HG03432 (cell line): Measurements from ENCODE around the gene CORIN.
"Not testable (repeated sequence)": the region's sequence is repeated elsewhere in the genome, so short reads cannot be mapped to it uniquely, and the experiment has no call there.

Experiments used
- ATAC-seq: cut with Tn5 transposase; IDR thresholded peaks from one replicate; pipeline ENCODE4 v1.9.1; 2021; ENCODE audit warnings: mild to moderate bottlenecking, moderate library complexity; ENCODE audit not compliant: unreplicated experiment

The CORIN gene

GRCh38 chr4:47572981-47573380 is 264.9 kb downstream of the CORIN start:
- no peak for ATAC-seq

GRCh38 chr4:47570816-47571215 is 267.1 kb downstream of the CORIN start:
- ATAC-seq, result no peak

DNA sequence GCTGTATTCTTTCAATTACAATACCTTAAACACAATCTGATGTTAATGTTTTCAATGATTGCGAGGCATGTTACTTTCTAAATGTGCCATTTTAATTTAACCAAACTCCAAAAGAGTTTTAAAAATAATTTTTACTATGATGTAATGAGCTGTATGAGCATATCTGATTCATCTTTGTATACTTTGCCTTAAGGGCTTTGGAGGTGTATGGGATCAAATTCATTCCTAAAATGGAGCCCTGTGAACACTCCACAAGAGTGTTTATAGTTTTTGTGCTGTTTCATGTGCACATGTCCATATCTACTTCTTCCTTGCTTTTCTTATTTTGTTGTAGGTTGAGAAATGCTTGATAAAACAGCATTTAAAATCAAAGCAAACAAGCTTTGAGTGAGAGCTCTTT is 270.4 kb downstream of the CORIN start:
- no peak for ATAC-seq

DNA sequence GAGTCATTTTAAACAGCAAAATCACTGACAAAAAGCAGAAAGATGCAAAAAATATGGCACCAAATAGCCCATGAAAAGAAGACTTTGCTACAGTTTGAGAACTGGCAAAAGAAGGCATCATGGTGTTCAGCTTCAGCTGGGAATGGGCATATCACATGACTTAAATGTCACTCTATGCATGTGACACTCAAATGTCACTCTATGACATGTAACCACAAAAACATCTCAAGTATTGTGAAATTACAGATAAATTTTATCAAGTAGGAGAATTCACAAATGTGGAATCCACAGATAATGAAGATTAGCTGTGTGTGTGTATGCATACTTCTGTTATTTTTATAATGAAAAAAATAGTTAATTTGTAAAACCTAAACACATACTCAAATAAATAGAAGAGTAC is 270.9 kb downstream of the CORIN start:
- no peak for ATAC-seq

DNA sequence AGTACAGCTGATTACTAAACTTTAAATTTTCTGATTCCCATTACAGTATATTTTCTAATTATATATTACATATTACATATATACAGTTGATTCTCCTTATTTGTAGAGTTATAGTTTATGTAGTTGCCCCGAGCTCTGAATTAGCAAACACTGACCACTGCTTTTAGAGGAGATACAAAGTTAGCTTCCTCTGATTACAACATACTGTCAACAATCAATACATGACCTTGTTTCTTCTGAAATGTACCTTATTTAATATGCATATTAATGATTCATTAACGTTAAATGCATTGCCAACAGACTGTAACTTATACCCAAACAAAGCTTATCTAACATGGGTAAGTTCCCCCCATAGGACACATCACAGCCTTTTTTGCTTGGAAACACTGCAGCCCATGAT is 271.3 kb downstream of the CORIN start:
- no peak for ATAC-seq

GRCh38 chr4:47562297-47562696 is 275.6 kb downstream of the CORIN start:
- no peak for ATAC-seq

GRCh38 chr4:47561331-47561730 is 276.5 kb downstream of the CORIN start:
- no peak for ATAC-seq

DNA sequence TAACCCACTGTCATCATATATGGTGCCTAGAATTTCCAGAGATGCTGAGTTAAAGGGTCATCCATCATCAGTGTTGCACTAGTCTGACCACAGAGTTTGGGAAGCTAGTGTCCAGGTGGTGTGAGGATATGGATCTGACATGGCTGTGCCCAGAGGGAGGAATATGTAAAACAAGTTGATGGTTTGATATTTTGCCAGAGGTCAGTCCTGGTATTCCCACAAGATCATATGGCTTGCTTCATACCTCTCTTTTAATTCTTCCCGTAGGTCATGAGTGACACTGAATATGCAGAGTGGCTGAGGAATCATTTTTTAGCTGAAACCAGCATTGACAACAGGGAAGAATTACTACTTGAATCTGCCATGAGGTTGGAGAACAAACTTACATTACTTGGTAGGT is 277.2 kb downstream of the CORIN start:
- ATAC-seq, result no peak

DNA sequence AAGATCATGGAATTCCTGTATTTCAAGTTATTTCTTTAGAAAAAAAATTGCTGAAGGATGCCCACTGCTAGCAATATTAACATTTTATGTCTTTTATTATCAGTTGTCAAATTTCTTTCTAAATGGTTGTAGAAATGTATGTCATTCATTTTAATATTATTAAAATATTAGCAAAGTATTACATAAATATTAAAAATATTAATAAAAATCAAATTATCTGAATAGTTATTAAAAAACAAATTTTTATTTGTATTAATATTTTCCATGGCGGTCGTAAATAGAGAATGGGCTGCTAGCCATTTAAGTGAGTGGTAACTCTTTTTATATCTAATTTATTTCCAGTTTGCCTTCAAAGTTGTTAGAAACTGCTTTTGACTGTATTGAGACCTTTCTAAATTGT is 280.6 kb downstream of the CORIN start:
- ATAC-seq, result no peak

DNA sequence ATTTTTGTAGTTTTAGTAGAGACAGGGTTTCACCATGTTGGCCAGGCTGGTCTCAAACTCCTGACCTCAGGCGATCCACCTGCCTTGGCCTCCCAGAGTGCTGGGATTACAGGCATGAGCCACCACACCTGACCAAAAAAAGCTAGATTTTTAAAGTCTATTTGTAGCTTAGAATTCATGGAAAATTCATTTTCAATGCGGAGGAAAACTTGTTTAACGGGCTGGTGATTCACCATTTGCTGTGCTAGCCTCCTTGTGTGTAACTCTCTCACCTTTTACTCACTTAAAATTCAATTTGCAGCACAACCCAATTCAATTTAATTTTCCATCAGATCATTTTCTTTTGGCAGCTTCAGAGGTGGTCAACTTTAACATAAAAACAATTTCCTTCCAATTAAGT is 281.9 kb downstream of the CORIN start:
- ATAC-seq, result not testable (repeated sequence)

DNA sequence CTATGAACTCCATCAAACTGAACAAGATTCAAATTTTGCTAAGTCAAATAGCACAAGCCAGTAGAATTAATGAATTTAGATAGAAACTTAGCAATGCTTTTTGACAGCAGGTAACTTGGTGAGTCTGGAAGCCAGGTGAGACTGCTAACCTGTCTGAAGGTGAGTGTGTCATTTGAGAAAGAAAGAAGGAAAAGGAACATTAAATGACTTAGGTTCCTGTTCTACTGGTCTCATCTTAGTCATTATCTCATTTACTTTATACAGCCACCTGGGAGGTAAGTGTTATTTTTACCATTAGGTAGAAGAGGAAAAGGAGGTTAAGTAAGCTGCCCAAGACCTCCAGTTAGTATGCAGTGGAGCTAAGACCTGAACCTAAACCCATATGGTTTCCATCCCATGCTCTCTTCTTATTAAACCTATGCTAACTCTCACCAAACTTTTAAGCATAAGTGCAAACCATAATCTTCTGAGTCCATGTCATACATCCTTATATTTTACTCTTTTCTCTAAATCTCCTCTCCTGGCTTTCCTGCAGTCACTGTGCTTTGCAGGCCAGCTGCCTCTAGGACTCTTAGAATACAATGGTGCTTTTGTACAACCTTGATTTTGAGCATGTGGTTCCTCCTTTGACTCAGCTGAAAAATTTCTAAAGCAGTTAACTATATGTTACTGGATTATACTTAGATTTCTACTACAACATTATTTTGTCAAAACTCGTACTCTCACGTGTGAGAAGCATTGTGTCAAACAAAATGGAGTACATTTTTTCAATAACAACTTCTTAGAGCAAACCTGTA is 284.3 kb downstream of the CORIN start:
- no peak for ATAC-seq

DNA sequence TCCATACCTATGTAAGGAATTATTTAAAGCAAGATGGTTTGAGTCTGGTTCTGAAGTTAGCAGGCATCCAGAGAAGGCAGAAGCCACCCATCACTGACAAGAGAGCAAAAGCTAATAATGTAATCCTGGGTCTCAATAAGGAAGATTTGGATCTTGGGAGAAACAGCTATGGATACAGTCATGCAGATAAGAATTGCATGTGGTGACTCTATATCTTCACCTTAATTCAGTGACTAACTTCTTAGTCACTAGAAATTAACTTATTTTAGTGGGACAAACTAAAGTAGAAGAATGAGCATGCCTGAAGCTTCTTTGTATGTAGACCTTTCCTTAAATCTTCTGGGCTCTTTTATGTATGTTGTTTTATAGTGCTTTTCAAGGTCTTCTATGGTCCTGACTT is 286.2 kb downstream of the CORIN start:
- no peak for ATAC-seq

DNA sequence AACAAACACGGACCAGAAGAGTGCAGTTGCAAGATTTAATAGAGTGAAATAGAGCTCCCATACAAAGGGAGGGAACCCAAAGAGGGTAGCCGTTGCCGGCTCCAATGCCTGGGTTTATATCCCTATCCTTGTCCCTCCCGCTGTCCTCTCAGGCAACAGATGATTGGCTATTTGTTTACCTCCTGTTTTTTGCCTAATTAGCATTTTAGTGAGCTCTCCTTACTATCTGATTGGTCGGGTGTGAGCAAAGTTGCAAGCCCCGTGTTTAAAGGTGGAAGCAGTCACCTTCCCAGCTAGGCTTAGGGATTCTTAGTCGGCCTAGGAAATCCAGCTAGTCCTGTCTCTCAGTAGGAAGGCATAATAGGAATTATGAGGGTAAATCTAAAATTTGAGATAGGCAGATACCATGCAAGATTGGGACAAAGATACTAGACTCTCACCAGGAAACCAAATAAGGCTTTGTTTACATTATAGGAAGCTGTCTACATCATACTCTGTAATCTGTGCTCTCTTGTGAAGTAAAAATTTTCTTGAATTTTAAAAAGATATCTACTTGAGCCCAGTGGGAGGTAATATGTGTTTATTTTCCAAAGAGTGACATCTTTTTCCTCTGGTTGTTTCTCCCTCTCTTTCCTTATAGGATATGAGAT is 286.8 kb downstream of the CORIN start:
- no peak for ATAC-seq

DNA sequence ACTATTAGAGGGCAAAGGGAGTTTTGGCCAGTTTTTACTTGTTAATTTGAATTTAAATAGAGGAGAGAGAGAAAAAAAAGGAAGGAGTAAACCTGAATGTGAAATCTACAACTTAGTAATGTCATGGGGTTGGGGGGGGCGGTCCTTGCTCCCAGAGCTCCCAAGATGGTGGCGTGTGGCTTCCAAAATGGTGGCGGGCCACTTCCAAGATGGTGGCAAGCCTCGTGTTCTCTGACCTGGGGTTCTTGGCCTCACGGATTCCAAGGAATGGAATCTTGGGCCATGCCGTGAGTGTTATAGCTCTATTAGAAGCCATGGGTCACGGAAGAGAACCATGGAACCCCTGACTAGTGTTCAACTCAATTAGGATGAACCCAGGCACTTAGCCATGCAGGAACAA is 287.5 kb downstream of the CORIN start:
- not testable (repeated sequence) for ATAC-seq
